ENCODE results near the gene PLS1.

GRCh38 chr3:142690613-142691012 lies 94.4 kb downstream of the PLS1 start:
- TF ChIP-seq PATZ1 (CRISPR knock-in tag; IDR thresholded peaks at IDR 0.05; ENCODE audit: borderline replicate concordance) (no peak), CSDC2 (CRISPR knock-in tag; IDR thresholded peaks at IDR 0.05) (no peak), PPARA (CRISPR knock-in tag; IDR thresholded peaks at IDR 0.05; ENCODE audit: borderline replicate concordance) (no peak), ZC3H10 (CRISPR knock-in tag; IDR thresholded peaks at IDR 0.05) (no peak), OSR1 (CRISPR knock-in tag; IDR thresholded peaks at IDR 0.05) (no peak), ESRRG (CRISPR knock-in tag; IDR thresholded peaks at IDR 0.05) (no peak), ISL1 (CRISPR knock-in tag; IDR thresholded peaks at IDR 0.05) (no peak), CREB5 (CRISPR knock-in tag; IDR thresholded peaks at IDR 0.05; ENCODE audit: low read depth) (no peak), RARB (CRISPR knock-in tag; IDR thresholded peaks at IDR 0.05) (no peak)
